ENCODE results near the gene FANCE. TPM values are rescaled to one million over a fixed set of nuclear protein-coding genes. Genes with fewer than 3 reads are reported as not detected.

FANCE gene
- total RNA-seq (2022) (12.3 and 13.3 TPM in 2 replicates), Bru-seq, nascent RNA (percentile 48 among the genes with signal in this experiment), BruChase-seq, experiment 1, labeled RNA remaining after a 6-hour chase (percentile 56 among the genes with signal in this experiment), BruChase-seq, experiment 2, labeled RNA remaining after a 2-hour chase (percentile 60 among the genes with signal in this experiment)
- long read RNA-seq, transcript FANCE-201 (10 exons, 2,554 nt): major isoform, 16 of 45 reads
- long read RNA-seq, partial matches to known transcripts: 15 of 45 reads
- long read RNA-seq, other reads (novel, unspliced or antisense): 14 of 45 reads

- Mint-ChIP-seq H3K27ac (ENCODE audit: low read depth, unreplicated experiment) (no peak within 1 kb of the TSS), H3K4me1 (ENCODE audit: insufficient read depth, unreplicated experiment) (peaks cover 26% of the 10 kb centered on the region), H3K9me3 (ENCODE audit: unreplicated experiment) (no peaks in the 10 kb centered on the region), H3K27me3 (ENCODE audit: insufficient read depth, unreplicated experiment) (no peaks in the 10 kb centered on the region), H3K4me3 (ENCODE audit: unreplicated experiment) (peak within 1 kb of the TSS; percentile 74), H3K36me3 (ENCODE audit: insufficient read depth, unreplicated experiment) (peaks cover 17% of the 10 kb centered on the region)
- no peak for TF ChIP-seq CTCF (IDR thresholded peaks at IDR 0.05; ENCODE audit: unreplicated experiment)
- BruUV-seq (replicated peaks): no TSS peak
- ChIA-PET CTCF (interaction anchor here (0.6 to 9.4 kb wide), 5 partner anchors 16 to 151 kb away, joined by 3 to 146 read pairs (median 6); partner anchors contain the start of genes PPARD and RPL10A), POLR2A (interaction anchor here (0.5 to 8.8 kb wide), 11 partner anchors 17 to 231 kb away, joined by 3 to 198 read pairs (median 5); partner anchors contain the start of genes DEF6, PPARD, RPL10A and TEAD3)
- DNase-seq (ENCODE audit: unreplicated experiment): peak; percentile 92
- intact Hi-C loops (cut with micrococcal nuclease): no loop called here
These were observed at the start of gene FANCE for GRCh38 chr6:35452183-35453090. TSS of gene FANCE (plus strand) at chr6:35452338. CDS start at chr6:35452546, 208 bp downstream.

- no peak overlapping the region for H3K4me3 Mint-ChIP-seq (ENCODE audit: unreplicated experiment)
These were observed 49.3 kb upstream of the FANCE start for GRCh38 chr6:35402856-35403191.

GRCh38 chr6:35403544-35404442 is 48.3 kb upstream of the FANCE start:
- Mint-ChIP-seq H3K4me3 (ENCODE audit: unreplicated experiment) (no peak overlapping the region), H3K27me3 (ENCODE audit: insufficient read depth, unreplicated experiment) (no peaks in the 10 kb centered on the region), H3K9me3 (ENCODE audit: unreplicated experiment) (no peaks in the 10 kb centered on the region), H3K36me3 (ENCODE audit: insufficient read depth, unreplicated experiment) (no peaks in the 10 kb centered on the region), H3K4me1 (ENCODE audit: insufficient read depth, unreplicated experiment) (peaks cover 15% of the 10 kb centered on the region), H3K27ac (ENCODE audit: low read depth, unreplicated experiment) (no peak overlapping the region)
- DNase-seq (ENCODE audit: unreplicated experiment): no peak
- no TSS peak for BruUV-seq (replicated peaks)
- CTCF ChIA-PET: interaction anchor here (0.6 kb wide), 1 partner anchor 58 kb away, joined by 3 read pairs; no protein-coding TSS in a partner anchor
- intact Hi-C loops (cut with micrococcal nuclease): no loop called here
- POLR2A ChIA-PET: no interaction called here
- no peak for TF ChIP-seq CTCF (IDR thresholded peaks at IDR 0.05; ENCODE audit: unreplicated experiment)

More at GRCh38 chr6:35402856-35403191, 49.3 kb upstream of the FANCE start:
- H3K4me1 Mint-ChIP-seq (ENCODE audit: insufficient read depth, unreplicated experiment): peaks cover 15% of the 10 kb centered on the region
- H3K27me3 Mint-ChIP-seq (ENCODE audit: insufficient read depth, unreplicated experiment): no peaks in the 10 kb centered on the region
- no peaks in the 10 kb centered on the region for H3K9me3 Mint-ChIP-seq (ENCODE audit: unreplicated experiment)
- CTCF ChIA-PET: no interaction called here
- no peak overlapping the region for H3K27ac Mint-ChIP-seq (ENCODE audit: low read depth, unreplicated experiment)
- no peaks in the 10 kb centered on the region for H3K36me3 Mint-ChIP-seq (ENCODE audit: insufficient read depth, unreplicated experiment)
- no TSS peak for BruUV-seq (replicated peaks)
- POLR2A ChIA-PET: interaction anchor here (2.7 kb wide), 1 partner anchor 59 kb away, joined by 14 read pairs; the partner anchor contains the start of gene PPARD
- TF ChIP-seq CTCF (IDR thresholded peaks at IDR 0.05; ENCODE audit: unreplicated experiment): no peak
- DNase-seq (ENCODE audit: unreplicated experiment): no peak
- intact Hi-C loops (cut with micrococcal nuclease): no loop called here
